B cell (primary cell): ENCODE measurements around the gene BATF2. TPM values are rescaled to one million over a fixed set of nuclear protein-coding genes. Genes with fewer than 3 reads are reported as not detected.
"Not testable (repeated sequence)": the region's sequence is repeated elsewhere in the genome, so short reads cannot be mapped to it uniquely, and the experiment has no call there.

Source experiments
- ATAC-seq: fragments of 200-7000 bp; cut with Tn5 transposase; one replicate; pipeline ENCODE4 v1.10.0; 2021; ENCODE audit warnings: low read depth, mild to moderate bottlenecking, moderate number of reproducible peaks, moderate library complexity
- CTCF ChIA-PET: fragments of 350-600 bp; sonication (Branson Sonifier 250); formaldehyde crosslinking; loops from one replicate; lab custom pipeline; 2021; ENCODE audit warnings: antibody characterized with exemption, inconsistent platforms; lab: Charles Lee
- POLR2A ChIA-PET: fragments of 350-600 bp; sonication (Branson Sonifier 250); formaldehyde crosslinking; loops from one replicate; lab custom pipeline; 2021; ENCODE audit warnings: antibody characterized with exemption; lab: Charles Lee
- DNase-seq: peaks from one replicate; pipeline ENCODE4 v3.0.0; 2013
- H2AFZ ChIP-seq: 2 replicates; pipeline ENCODE4 v1.6.1; 2012; ENCODE audit warnings: mild to moderate bottlenecking, low read depth, low read length; ENCODE audit not compliant: insufficient read depth, poor library complexity, severe bottlenecking
- H3K27ac ChIP-seq, 2 donors: 1 replicate in 1 of 2; 2 replicates in 1 of 2; pipeline ENCODE4 v1.5.1; 2012 to 2013; ENCODE audit warnings: low read length in 2 of 2, mild to moderate bottlenecking in 2 of 2, moderate library complexity in 1 of 2
- H3K27me3 ChIP-seq, 4 experiments: fragments of 200-600 bp in 1 of 4; sonication (generic) in 1 of 4; replicated peaks in 1 of 4; 1 replicate in 2 of 4; 2 replicates in 2 of 4; pipeline versions ENCODE4 v1.6.1 to v1.7.0; 2013 to 2016; ENCODE audit warnings: low read length in 3 of 4, mild to moderate bottlenecking in 2 of 4, mixed read lengths in 1 of 4, moderate library complexity in 1 of 4; ENCODE audit not compliant: insufficient read depth in 4 of 4, control insufficient read depth in 3 of 4; ENCODE audit errors: control extremely low read depth in 1 of 4
- H3K36me3 ChIP-seq, 2 experiments: replicated peaks in 1 of 2; 1 replicate in 1 of 2; 2 replicates in 1 of 2; pipeline versions ENCODE4 v1.6.1 to v1.7.1; 2013; ENCODE audit warnings: low read length in 1 of 2; ENCODE audit not compliant: insufficient read depth in 2 of 2, control insufficient read depth in 1 of 2; ENCODE audit errors: control extremely low read depth in 1 of 2, extremely low read depth in 1 of 2
- H3K4me1 ChIP-seq, 2 donors: fragments of 200-600 bp in 1 of 2; sonication (generic) in 1 of 2; 1 replicate in 1 of 2; 2 replicates in 1 of 2; pipeline versions ENCODE4 v1.5.1 to v1.6.1; 2013 to 2017; ENCODE audit warnings: low read length in 2 of 2; ENCODE audit not compliant: control insufficient read depth in 2 of 2, insufficient read depth in 2 of 2
- H3K4me2 ChIP-seq: replicated peaks from 2 replicates; pipeline ENCODE3; 2012; ENCODE audit warnings: mild to moderate bottlenecking, low read depth, low read length; ENCODE audit not compliant: poor library complexity, severe bottlenecking
- H3K4me3 ChIP-seq, 5 experiments: fragments of 200-600 bp in 1 of 5; sonication (generic) in 1 of 5; 1 replicate in 3 of 5; 2 replicates in 2 of 5; pipeline versions ENCODE4 v1.5.1 to v1.7.0; 2011 to 2016; ENCODE audit warnings: low read length in 4 of 5, mild to moderate bottlenecking in 4 of 5, low read depth in 2 of 5, control low read depth in 1 of 5, moderate library complexity in 1 of 5; ENCODE audit not compliant: insufficient read depth in 1 of 5; ENCODE audit errors: control extremely low read depth in 1 of 5, extremely low read depth in 1 of 5
- H3K79me2 ChIP-seq: fragments of 200-600 bp; sonication (generic); one replicate; pipeline ENCODE4 v1.6.0; 2016; ENCODE audit warnings: low read length; ENCODE audit not compliant: control insufficient read depth, insufficient read depth
- H3K9ac ChIP-seq: fragments of 200-600 bp; sonication (generic); 2 replicates; pipeline ENCODE4 v1.6.1; 2017; ENCODE audit warnings: mild to moderate bottlenecking, low read length, moderate library complexity
- H3K9me3 ChIP-seq, 3 donors: one replicate each; pipeline versions ENCODE4 v1.6.1 to v1.7.1; 2013; ENCODE audit warnings: low read length in 2 of 3; ENCODE audit not compliant: control insufficient read depth in 2 of 3, insufficient read depth in 1 of 3; ENCODE audit errors: control extremely low read depth in 1 of 3
- H4K20me1 ChIP-seq: 2 replicates; pipeline ENCODE4 v1.6.0; 2012; ENCODE audit warnings: mild to moderate bottlenecking, low read length; ENCODE audit not compliant: insufficient read depth, control insufficient read depth, poor library complexity, severe bottlenecking
- H3K27ac Mint-ChIP-seq: one replicate; pipeline ENCODE4 v1.8.0; 2021; ENCODE audit warnings: mixed read lengths
- H3K27me3 Mint-ChIP-seq: one replicate; pipeline ENCODE4 v1.8.0; 2021; ENCODE audit warnings: mixed read lengths
- H3K4me1 Mint-ChIP-seq: one replicate; pipeline ENCODE4 v1.8.0; 2021; ENCODE audit warnings: mixed read lengths
- H3K4me3 Mint-ChIP-seq: one replicate; pipeline ENCODE4 v1.8.0; 2021; ENCODE audit warnings: mixed read lengths
- H3K9me3 Mint-ChIP-seq: one replicate; pipeline ENCODE4 v1.8.0; 2022; ENCODE audit warnings: mixed read lengths; ENCODE audit not compliant: insufficient read depth
- CTCF ChIP-seq: fragments of 200-600 bp; IDR thresholded peaks from one replicate; pipeline ENCODE4 v1.8.0; 2022; ENCODE audit warnings: antibody characterized with exemption, mild to moderate bottlenecking
- EZH2 ChIP-seq: IDR thresholded peaks from 2 replicates; pipeline ENCODE4 v1.6.1; 2012; ENCODE audit warnings: borderline replicate concordance, low read depth, mild to moderate bottlenecking, moderate library complexity, low read length; ENCODE audit not compliant: insufficient read depth, poor library complexity, severe bottlenecking
- WGBS: methylation state at CpG from one replicate; pipeline ENCODE4 v1.1.5; 2013; ENCODE audit warnings: missing lambda C conversion rate; ENCODE audit not compliant: insufficient coverage; 5-methylcytosine and 5-hydroxymethylcytosine counted together
- intact Hi-C: fragments of 100-400 bp; cut with micrococcal nuclease; formaldehyde crosslinking; loops from one replicate; pipeline ENCODE4 v1.10.0; 2022
- polyA plus RNA-seq: library from polyadenylated mRNA; depleted of rRNA; stranded (reverse); fragments of >200 nt; gene quantifications from 2 replicates; pipeline ENCODE4 v1.2.3, GENCODE V29; 2012
- total RNA-seq, 2 donors: library from RNA; stranded (reverse); fragments of 120-200 nt in 1 of 2; gene quantifications; 1 replicate in 1 of 2; 2 replicates in 1 of 2; pipeline versions ENCODE4 v1.2.3 to v1.2.4, GENCODE V29; 2013 to 2022

The BATF2 gene
- total and polyA plus RNA-seq, 2 donors (not counting 1 experiment from before 2014, with no cell fraction given) = 0.62 to 1.7 TPM

- Histone ChIP-seq H4K20me1 (no peaks in the 10 kb centered on the region), H3K27ac (no peak overlapping the region), H3K9me3 (no peaks in the 10 kb centered on the region), H3K4me2 (no peak overlapping the region), H3K36me3 (no peaks in the 10 kb centered on the region), H3K79me2 (no peaks in the 10 kb centered on the region), H3K27me3 (no peaks in the 10 kb centered on the region), H3K4me3 (no peak overlapping the region), H3K9ac (no peak overlapping the region), H2AFZ (no peak overlapping the region), H3K4me1 (peaks cover 2 to 4% of the 10 kb centered on the region in 2 donors)
- 92% methylated on average over 6 of the region's 7 CpGs for WGBS
- Mint-ChIP-seq H3K27ac (no peak overlapping the region), H3K4me1 (peaks cover 3% of the 10 kb centered on the region), H3K27me3 (no peaks in the 10 kb centered on the region), H3K4me3 (no peak overlapping the region), H3K9me3 (no peaks in the 10 kb centered on the region)
- intact Hi-C loops = no loop called here
- TF ChIP-seq EZH2 = no peak
- no peak for TF ChIP-seq CTCF
- ChIA-PET CTCF (no interaction called here), POLR2A (interaction anchor here (0.6 kb wide), 1 partner anchor 79 kb away, joined by 3 read pairs; no protein-coding TSS in a partner anchor)
- DNase-seq (no peak), ATAC-seq (no peak)
These were observed 11.2 kb upstream of the BATF2 start for GRCh38 chr11:65008016-65008415.

- POLR2A ChIA-PET, H2AFZ ChIP-seq, H3K4me3 Mint-ChIP-seq, H3K4me1 Mint-ChIP-seq, H3K27ac ChIP-seq, H3K4me2 ChIP-seq, H3K9ac ChIP-seq, H3K4me1 ChIP-seq, ATAC-seq, H3K27me3 Mint-ChIP-seq, H3K27me3 ChIP-seq, H3K9me3 ChIP-seq, H3K4me3 ChIP-seq, H3K27ac Mint-ChIP-seq, intact Hi-C loops, H3K79me2 ChIP-seq, H3K36me3 ChIP-seq, H3K9me3 Mint-ChIP-seq, DNase-seq, H4K20me1 ChIP-seq: not testable (repeated sequence)
- WGBS = no CpG with 5 or more reads among the region's 3 CpGs
- CTCF ChIA-PET = interaction anchor here (1.2 kb wide), 1 partner anchor 9 kb away, joined by 3 read pairs; no protein-coding TSS in a partner anchor
These were observed 7.2 kb upstream of the BATF2 start for GRCh38 chr11:65003968-65004367.
